Activated CD4-positive, alpha-beta T cell treated with anti-CD3 and anti-CD28 coated beads for 48 hours (primary cell): ENCODE measurements around the gene CD302.
"Not testable (repeated sequence)": the region's sequence is repeated elsewhere in the genome, so short reads cannot be mapped to it uniquely, and the experiment has no call there.

Source experiments
- DNase-seq: peaks from one replicate; pipeline ENCODE4 v3.0.0-alpha.2; 2020

The CD302 gene

GRCh38 chr2:159745237-159745636 lies 52.8 kb downstream of the CD302 start:
- DNase-seq: not testable (repeated sequence)

GRCh38 chr2:159744363-159744762 lies 53.6 kb downstream of the CD302 start:
- no peak for DNase-seq

GRCh38 chr2:159742846-159743245 lies 55.2 kb downstream of the CD302 start:
- DNase-seq: no peak

GRCh38 chr2:159738509-159739390 lies 59.3 kb downstream of the CD302 start:
- DNase-seq: no peak

GRCh38 chr2:159737917-159738296 lies 60.1 kb downstream of the CD302 start:
- DNase-seq: no peak

- no peak for DNase-seq
Measured at GRCh38 chr2:159737292-159737916, 60.6 kb downstream of the CD302 start.

- no peak for DNase-seq
Measured at GRCh38 chr2:159736048-159736447, 62.0 kb downstream of the CD302 start.

- no peak for DNase-seq
Measured at GRCh38 chr2:159735648-159736047, 62.4 kb downstream of the CD302 start.

GRCh38 chr2:159728629-159729028 lies 69.4 kb downstream of the CD302 start:
- DNase-seq: no peak

- DNase-seq: no peak
Measured at GRCh38 chr2:159725713-159726112, 72.3 kb downstream of the CD302 start.

- DNase-seq: not testable (repeated sequence)
Measured at GRCh38 chr2:159724795-159725572, 73.0 kb downstream of the CD302 start.

- no peak for DNase-seq
Measured at GRCh38 chr2:159722580-159722979, 75.4 kb downstream of the CD302 start.

- no peak for DNase-seq
Measured at GRCh38 chr2:159720676-159721075, 77.3 kb downstream of the CD302 start.
